ENCODE measurements around the gene TERT.

Gene TERT

DNA sequence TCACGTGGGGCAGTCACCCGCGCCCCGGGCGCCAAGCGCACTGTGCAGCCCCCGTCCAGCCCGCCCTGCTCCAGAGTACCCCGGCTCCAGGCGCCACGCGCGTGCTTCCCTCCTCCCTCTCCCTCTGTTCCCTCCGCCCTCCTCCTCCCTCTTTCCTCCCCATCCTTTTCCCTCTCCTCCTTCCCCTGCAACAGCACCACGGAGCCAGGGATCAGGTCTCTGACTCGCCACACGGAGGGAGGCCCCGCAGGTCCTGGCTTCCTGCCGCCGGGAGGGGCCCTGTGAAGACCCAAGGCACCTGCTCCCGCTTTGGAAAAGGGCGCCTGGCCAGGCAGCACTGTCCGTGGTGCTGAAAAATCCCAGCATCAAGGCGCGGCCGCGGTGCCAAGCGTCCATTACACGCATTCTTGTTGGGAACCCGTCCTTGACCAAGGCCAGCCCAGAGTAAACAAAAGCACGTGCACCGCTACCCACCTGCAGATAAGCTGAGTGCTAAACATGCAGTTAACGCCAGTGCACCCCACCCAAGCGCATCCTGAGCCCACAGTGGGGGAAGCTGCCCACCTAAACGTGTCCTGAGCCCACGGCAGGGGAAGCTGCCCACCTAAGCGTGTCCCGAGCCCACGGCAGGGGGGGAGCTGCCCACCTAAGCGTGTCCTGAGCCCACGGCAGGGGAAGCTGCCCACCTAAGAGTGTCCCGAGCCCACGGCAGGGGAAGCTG, 48.0 kb downstream of the TERT start (continued):
- TF ChIP-seq, protein P1, sequence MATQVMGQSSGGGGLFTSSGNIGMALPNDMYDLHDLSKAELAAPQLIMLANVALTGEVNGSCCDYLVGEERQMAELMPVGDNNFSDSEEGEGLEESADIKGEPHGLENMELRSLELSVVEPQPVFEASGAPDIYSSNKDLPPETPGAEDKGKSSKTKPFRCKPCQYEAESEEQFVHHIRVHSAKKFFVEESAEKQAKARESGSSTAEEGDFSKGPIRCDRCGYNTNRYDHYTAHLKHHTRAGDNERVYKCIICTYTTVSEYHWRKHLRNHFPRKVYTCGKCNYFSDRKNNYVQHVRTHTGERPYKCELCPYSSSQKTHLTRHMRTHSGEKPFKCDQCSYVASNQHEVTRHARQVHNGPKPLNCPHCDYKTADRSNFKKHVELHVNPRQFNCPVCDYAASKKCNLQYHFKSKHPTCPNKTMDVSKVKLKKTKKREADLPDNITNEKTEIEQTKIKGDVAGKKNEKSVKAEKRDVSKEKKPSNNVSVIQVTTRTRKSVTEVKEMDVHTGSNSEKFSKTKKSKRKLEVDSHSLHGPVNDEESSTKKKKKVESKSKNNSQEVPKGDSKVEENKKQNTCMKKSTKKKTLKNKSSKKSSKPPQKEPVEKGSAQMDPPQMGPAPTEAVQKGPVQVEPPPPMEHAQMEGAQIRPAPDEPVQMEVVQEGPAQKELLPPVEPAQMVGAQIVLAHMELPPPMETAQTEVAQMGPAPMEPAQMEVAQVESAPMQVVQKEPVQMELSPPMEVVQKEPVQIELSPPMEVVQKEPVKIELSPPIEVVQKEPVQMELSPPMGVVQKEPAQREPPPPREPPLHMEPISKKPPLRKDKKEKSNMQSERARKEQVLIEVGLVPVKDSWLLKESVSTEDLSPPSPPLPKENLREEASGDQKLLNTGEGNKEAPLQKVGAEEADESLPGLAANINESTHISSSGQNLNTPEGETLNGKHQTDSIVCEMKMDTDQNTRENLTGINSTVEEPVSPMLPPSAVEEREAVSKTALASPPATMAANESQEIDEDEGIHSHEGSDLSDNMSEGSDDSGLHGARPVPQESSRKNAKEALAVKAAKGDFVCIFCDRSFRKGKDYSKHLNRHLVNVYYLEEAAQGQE (tag by site-specific recombination; IDR thresholded peaks at IDR 0.05): peak; percentile 99
- TF ChIP-seq KLF1 (tag by site-specific recombination; IDR thresholded peaks at IDR 0.05) (0 out of 2 replicates have a peak, but pooled peaks have one; percentile 22), ZNF157 (tag by site-specific recombination; IDR thresholded peaks at IDR 0.05) (no peak), ZBTB20 (tag by site-specific recombination; IDR thresholded peaks at IDR 0.05) (no peak), ZNF558 (tag by site-specific recombination; IDR thresholded peaks at IDR 0.05) (no peak), ZNF214 (tag by site-specific recombination; IDR thresholded peaks at IDR 0.05; ENCODE audit: borderline replicate concordance) (no peak), MEIS1 (CRISPR knock-in tag; IDR thresholded peaks at IDR 0.05; ENCODE audit: borderline replicate concordance) (no peak), ZNF785 (tag by site-specific recombination; IDR thresholded peaks at IDR 0.05) (no peak), ZNF292 (tag by site-specific recombination; IDR thresholded peaks at IDR 0.05; ENCODE audit: borderline replicate concordance, low read depth) (no peak), ZNF248 (tag by site-specific recombination; IDR thresholded peaks at IDR 0.05) (no peak), ZBTB7A (tag by site-specific recombination; IDR thresholded peaks at IDR 0.05; ENCODE audit: low read depth) (0 out of 2 replicates have a peak, but pooled peaks have one; percentile 21), ZNF24 (tag by site-specific recombination; IDR thresholded peaks at IDR 0.05) (no peak), SCRT1 (tag by site-specific recombination; IDR thresholded peaks at IDR 0.05; ENCODE audit: borderline replicate concordance) (no peak), GLIS1 (tag by site-specific recombination; IDR thresholded peaks at IDR 0.05) (peak; percentile 34), ZSCAN30 (tag by site-specific recombination; IDR thresholded peaks at IDR 0.05) (no peak), ZNF530 (tag by site-specific recombination; IDR thresholded peaks at IDR 0.05; ENCODE audit: low read depth) (no peak), ZNF366 (tag by site-specific recombination; conservative IDR thresholded peaks at IDR 0.05) (peak; percentile 83), ZNF707 (tag by site-specific recombination; IDR thresholded peaks at IDR 0.05) (no peak), ZNF837 (tag by site-specific recombination; IDR thresholded peaks at IDR 0.05) (no peak)
- TF ChIP-seq, protein P2, sequence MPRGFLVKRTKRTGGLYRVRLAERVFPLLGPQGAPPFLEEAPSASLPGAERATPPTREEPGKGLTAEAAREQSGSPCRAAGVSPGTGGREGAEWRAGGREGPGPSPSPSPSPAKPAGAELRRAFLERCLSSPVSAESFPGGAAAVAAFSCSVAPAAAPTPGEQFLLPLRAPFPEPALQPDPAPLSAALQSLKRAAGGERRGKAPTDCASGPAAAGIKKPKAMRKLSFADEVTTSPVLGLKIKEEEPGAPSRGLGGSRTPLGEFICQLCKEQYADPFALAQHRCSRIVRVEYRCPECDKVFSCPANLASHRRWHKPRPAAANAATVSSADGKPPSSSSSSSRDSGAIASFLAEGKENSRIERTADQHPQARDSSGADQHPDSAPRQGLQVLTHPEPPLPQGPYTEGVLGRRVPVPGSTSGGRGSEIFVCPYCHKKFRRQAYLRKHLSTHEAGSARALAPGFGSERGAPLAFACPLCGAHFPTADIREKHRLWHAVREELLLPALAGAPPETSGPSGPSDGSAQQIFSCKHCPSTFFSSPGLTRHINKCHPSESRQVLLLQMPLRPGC (tag by site-specific recombination; IDR thresholded peaks at IDR 0.05): no peak
- TF ChIP-seq, protein P3, sequence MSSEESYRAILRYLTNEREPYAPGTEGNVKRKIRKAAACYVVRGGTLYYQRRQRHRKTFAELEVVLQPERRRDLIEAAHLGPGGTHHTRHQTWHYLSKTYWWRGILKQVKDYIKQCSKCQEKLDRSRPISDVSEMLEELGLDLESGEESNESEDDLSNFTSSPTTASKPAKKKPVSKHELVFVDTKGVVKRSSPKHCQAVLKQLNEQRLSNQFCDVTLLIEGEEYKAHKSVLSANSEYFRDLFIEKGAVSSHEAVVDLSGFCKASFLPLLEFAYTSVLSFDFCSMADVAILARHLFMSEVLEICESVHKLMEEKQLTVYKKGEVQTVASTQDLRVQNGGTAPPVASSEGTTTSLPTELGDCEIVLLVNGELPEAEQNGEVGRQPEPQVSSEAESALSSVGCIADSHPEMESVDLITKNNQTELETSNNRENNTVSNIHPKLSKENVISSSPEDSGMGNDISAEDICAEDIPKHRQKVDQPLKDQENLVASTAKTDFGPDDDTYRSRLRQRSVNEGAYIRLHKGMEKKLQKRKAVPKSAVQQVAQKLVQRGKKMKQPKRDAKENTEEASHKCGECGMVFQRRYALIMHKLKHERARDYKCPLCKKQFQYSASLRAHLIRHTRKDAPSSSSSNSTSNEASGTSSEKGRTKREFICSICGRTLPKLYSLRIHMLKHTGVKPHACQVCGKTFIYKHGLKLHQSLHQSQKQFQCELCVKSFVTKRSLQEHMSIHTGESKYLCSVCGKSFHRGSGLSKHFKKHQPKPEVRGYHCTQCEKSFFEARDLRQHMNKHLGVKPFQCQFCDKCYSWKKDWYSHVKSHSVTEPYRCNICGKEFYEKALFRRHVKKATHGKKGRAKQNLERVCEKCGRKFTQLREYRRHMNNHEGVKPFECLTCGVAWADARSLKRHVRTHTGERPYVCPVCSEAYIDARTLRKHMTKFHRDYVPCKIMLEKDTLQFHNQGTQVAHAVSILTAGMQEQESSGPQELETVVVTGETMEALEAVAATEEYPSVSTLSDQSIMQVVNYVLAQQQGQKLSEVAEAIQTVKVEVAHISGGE (tag by site-specific recombination; conservative IDR thresholded peaks at IDR 0.05; ENCODE audit: low read depth): no peak
- TF ChIP-seq, protein P4, sequence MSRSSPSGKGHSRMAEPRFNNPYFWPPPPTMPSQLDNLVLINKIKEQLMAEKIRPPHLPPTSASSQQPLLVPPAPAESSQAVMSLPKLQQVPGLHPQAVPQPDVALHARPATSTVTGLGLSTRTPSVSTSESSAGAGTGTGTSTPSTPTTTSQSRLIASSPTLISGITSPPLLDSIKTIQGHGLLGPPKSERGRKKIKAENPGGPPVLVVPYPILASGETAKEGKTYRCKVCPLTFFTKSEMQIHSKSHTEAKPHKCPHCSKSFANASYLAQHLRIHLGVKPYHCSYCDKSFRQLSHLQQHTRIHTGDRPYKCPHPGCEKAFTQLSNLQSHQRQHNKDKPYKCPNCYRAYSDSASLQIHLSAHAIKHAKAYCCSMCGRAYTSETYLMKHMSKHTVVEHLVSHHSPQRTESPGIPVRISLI (tag by site-specific recombination; IDR thresholded peaks at IDR 0.05): no peak
- TF ChIP-seq, protein P5, sequence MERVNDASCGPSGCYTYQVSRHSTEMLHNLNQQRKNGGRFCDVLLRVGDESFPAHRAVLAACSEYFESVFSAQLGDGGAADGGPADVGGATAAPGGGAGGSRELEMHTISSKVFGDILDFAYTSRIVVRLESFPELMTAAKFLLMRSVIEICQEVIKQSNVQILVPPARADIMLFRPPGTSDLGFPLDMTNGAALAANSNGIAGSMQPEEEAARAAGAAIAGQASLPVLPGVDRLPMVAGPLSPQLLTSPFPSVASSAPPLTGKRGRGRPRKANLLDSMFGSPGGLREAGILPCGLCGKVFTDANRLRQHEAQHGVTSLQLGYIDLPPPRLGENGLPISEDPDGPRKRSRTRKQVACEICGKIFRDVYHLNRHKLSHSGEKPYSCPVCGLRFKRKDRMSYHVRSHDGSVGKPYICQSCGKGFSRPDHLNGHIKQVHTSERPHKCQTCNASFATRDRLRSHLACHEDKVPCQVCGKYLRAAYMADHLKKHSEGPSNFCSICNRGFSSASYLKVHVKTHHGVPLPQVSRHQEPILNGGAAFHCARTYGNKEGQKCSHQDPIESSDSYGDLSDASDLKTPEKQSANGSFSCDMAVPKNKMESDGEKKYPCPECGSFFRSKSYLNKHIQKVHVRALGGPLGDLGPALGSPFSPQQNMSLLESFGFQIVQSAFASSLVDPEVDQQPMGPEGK (tag by site-specific recombination; IDR thresholded peaks at IDR 0.05): peak; percentile 49
- TF ChIP-seq, protein P6, sequence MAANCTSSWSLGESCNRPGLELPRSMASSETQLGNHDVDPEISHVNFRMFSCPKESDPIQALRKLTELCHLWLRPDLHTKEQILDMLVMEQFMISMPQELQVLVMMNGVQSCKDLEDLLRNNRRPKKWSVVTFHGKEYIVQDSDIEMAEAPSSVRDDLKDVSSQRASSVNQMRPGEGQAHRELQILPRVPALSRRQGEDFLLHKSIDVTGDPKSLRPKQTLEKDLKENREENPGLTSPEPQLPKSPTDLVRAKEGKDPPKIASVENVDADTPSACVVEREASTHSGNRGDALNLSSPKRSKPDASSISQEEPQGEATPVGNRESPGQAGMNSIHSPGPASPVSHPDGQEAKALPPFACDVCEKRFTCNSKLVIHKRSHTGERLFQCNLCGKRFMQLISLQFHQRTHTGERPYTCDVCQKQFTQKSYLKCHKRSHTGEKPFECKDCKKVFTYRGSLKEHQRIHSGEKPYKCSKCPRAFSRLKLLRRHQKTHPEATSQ (tag by site-specific recombination; IDR thresholded peaks at IDR 0.05): no peak
- TF ChIP-seq, protein P7, sequence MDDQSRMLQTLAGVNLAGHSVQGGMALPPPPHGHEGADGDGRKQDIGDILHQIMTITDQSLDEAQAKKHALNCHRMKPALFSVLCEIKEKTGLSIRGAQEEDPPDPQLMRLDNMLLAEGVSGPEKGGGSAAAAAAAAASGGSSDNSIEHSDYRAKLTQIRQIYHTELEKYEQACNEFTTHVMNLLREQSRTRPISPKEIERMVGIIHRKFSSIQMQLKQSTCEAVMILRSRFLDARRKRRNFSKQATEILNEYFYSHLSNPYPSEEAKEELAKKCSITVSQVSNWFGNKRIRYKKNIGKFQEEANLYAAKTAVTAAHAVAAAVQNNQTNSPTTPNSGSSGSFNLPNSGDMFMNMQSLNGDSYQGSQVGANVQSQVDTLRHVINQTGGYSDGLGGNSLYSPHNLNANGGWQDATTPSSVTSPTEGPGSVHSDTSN (CRISPR knock-in tag; IDR thresholded peaks at IDR 0.05): peak; percentile 61; the same call in 1 of the 2 replicates
